NCI-H2196 (cell line): Measurements from ENCODE around the gene ZNF846.
"Not testable (repeated sequence)": the region's sequence is repeated elsewhere in the genome, so short reads cannot be mapped to it uniquely, and the experiment has no call there.

Experiments used
- DNase-seq: peaks from one replicate; lab custom pipeline; 2025; ENCODE audit not compliant: unreplicated experiment; lab: John Stamatoyannopoulos, UW

The ZNF846 gene

DNA sequence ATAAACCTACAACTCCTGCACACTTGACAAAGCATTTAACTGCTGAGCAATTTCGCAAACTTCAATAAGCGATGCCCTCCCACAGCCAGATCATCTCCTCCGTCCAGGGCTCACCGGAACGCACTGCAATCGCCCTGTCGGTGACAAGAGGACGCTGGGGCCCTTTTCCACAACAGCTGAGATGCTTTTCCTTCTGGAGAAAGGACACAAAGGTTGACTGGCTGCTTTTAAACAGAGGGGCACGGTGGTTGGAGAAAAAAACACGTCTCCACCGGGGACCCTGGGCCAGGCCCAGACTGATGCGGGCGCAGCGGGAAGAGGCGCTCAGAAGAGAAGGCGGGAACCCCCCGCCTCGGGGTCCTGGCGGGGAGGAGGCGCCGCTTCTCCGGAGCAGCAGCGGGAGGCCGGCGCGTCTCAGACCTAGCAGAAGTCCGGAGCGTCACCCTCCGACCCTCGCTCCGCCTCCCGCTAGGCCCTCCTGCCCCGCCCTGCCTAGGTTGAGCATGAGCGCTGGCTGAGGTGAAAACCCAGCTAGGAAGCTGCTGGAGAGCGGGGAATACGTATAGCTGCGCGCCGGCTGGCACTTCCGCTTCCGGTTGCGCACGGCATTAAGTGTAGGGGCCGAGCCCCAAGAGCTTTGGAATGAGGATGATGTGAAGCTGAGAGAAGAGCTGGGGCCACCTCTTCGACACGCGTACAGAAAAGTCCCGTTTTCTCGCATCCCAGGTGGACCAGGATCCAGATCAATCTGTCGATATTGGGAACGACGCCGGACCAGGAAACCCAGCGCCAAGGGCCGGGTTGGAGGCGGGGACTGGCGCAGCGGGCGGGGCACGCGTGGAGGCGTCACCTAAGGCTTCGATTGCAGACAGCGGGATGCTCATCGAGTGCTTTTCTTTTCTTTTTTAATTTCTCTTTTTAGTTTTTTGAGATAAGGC is at the start of gene ZNF846:
ZNF846 (minus strand) TSS at position 564 of the 938 bp plus-strand sequence. CDS start 3,788 bp downstream, outside the sequence.
- peak; percentile 98 for DNase-seq

DNA sequence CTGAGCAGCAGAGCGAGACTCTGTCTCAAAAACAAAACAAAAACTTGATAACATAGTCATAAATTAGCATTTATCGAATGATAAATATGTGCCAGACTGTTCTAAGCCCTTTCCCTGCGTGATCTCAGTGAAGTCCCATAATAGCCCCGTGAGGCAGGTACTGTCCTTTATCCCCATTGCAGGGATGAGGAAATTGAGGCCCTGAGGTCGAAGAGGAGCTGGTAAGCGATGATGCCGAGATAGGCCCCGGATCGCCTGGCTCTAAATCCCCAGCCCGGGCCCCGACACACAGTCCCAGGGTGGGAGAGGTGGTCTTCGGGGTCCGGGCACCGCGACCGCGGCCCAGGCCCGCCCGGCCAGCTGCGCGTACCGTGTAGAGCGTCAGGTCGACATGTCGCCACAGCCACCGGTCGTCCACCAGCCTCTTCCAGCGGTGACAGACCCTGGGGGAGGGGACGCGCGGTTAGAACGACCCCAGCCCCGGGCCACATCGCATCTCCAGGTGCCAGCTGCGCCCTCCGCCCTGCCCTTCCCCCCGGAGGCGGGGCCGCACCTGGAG is 49.7 kb upstream of the ZNF846 start:
- DNase-seq, result no peak

DNA sequence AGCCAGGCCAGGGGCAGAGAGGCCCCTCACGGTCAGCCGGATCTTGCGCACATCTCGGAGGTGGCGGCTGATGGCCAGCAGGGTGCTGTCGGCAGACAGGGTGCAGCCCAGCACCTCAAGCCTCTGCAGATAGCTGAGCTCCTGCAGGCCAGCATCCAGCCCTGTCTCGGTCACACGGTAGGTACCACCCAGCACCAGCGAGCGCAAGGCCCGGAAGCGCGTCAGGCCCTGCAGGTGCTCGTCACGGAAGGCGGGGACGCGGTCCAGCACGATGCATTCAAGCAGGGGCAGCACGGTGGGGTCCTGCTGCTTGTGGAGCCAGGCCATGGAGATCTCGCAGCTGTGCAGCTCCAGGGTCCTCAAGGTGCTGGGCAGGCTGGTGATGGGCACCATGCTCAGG is 42.6 kb upstream of the ZNF846 start:
- no peak for DNase-seq

DNA sequence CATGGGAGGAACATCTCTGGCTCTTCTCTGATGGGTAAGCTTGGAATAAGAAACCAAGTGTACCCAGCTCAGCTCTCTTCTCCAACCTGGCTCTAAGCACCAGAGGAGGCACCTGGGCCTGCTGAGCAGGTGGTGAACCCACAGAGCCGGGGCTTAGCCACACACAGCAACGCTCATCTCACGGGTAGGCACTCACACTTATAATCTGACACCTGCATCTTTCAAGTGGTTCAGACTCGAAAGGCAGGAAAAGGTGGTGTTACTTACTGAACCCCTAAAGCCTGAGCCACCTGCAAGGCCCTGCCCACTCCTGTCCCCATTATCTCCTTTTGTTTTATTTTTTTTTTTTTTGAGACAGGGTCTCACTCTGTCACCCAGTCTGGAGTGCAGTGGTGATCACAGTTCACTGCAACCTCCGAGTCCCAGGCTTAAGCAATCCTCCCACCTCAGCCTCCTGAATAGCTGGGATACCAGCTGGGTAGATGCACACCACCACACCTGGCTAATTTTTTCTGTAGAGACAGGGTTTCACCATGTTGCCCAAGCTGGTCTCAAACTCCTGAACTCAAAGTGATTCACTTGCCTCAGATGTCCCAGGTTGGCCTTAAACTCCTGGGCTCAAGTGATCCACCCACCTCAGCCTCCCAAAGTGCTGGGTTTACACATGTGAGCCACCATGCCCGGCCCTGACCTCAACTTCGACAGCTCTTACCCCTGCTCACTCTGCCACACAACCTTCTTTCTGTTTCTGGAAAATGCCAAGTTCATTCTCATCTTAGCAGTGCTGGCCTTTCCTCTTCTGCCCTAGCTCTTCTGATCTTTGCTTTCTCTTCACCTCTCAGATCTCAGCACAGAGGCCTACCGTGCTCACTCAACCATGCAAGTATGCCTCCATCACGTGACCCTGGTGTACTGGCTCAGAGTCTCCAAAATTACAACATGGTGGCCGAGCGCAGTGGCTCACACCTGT is 40.6 kb upstream of the ZNF846 start:
- DNase-seq, result no peak

DNA sequence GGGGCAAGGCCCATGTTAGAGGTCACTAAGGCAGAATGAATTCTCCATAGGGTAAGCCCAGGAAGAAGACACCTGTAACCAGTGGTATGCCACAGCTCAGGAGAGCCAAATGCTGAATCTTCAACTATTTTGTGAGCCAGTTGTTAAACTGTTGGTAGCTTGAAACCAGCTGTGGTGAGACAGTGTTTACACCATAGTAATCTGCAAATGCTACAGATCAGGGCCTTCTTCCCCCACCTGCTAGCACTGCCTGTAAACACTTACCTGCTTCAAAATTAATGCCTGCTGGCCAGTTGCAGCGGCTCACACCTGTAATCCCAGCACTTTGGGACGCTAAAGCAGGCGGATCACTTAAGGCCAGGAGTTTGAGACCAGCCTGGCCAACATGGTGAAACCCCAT is 38.3 kb upstream of the ZNF846 start:
- no peak for DNase-seq

DNA sequence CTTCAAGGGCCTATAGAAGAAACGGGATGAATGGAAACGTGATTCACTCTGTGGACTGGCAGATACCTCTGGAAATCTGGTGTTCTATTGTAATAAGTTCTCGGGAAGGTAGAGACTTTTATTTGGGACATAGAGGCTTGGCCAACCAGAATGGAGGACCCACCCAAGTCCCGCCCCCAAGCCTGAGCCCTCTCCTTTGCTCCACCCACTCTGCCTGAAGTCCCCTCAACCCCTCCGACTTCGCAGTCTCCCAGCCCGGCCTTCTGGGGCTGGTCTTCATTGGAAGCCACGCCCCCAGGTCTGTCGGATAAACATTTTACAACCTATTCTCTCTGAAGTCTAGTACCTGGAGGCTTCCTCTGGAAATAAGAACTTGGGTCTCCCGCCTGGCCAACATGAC is 33.4 kb upstream of the ZNF846 start:
- no peak for DNase-seq

DNA sequence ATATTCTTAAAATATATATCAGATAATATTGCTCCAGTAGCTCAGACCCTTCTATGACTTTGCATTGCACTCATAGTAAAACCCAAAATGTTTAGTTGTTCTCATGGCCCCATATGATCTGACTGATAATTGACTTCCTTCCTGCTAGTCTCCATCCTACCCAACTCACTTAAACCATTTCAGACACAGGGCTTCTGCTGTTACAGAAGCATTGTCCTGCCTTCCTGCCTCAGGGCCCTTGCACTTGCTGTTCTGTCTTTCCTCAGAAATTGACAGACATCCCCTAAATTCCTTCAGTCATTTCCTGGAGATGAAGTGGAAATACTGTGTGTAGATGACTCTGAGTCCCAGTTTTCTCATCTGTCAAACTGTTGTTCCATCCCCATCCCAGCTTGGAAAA is 30.6 kb upstream of the ZNF846 start:
- DNase-seq, result no peak

DNA sequence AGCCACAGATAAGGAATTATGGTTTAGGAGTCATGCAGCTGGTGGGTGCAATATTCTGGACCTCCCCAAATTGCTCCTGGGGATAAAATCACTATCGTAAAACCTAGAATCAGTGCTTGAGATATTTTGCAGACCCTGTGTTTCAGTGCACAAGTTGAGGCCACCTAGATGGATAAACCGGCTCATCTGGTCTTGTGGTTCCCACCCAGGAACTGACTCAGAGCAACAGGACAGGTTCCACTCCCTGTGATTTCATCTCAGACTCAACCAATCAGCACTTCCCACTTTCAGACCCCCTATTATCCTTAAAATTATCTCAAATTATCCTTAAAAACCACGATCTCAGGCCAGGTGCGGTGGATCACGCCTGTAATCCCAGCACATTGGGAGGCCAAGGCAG is 29.3 kb upstream of the ZNF846 start:
- no peak for DNase-seq

DNA sequence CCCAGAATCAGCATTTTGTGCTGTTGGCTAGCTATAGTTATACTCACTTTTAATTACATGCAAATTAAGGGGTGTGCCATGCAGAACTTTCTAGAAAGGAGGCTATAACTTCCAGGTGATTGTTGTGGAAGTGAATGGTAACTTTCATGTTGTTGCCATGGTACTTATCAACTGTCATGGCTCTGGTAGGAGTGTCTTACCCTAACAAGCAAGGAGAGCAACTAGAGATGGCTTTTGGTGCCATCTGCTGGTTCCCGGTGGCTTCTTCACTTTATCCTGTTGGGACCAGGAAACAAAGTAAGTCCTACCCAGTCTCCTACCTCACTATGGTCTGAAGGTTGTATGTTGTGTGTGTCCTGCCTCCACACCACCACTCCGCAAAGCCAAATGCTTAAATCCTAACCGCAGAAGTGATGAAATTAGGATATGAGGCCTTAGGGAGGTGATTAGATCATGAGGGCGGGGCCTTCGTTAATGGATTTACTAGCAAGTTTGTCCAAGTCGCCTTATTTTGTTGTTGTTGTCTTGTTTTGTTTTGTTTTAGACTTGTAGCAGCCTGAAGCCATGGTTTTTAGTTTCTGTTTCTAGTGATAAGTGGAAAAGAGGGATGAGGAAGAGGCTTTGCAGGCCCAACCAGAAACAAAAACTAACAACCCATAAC is 27.7 kb upstream of the ZNF846 start:
- peak; percentile 86 for DNase-seq

DNA sequence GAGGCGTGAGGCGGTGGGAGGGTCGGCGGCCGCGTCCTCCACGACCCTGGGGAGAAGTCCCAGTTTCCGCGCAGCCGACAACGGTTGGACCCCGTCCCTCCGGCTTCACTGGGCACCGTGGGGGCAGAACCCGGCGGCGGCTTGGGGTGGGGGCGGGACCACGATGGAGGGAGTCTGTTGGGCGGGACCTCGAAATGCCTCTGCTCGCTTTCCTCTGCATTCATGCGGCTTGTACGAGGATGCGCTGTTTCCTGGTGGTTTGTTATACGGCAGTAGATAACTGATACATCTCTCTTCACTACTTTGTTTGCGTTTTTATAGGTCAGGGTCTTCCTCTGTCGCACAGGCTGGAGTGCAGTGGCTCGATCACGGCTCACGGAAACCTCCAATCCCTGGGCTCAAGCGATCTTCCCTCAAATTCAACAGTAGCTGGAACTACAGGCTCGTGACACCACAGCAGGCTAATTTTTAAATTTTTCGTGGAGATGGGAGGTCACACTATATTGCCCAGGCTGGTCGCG is 24.6 kb upstream of the ZNF846 start:
- no peak for DNase-seq

DNA sequence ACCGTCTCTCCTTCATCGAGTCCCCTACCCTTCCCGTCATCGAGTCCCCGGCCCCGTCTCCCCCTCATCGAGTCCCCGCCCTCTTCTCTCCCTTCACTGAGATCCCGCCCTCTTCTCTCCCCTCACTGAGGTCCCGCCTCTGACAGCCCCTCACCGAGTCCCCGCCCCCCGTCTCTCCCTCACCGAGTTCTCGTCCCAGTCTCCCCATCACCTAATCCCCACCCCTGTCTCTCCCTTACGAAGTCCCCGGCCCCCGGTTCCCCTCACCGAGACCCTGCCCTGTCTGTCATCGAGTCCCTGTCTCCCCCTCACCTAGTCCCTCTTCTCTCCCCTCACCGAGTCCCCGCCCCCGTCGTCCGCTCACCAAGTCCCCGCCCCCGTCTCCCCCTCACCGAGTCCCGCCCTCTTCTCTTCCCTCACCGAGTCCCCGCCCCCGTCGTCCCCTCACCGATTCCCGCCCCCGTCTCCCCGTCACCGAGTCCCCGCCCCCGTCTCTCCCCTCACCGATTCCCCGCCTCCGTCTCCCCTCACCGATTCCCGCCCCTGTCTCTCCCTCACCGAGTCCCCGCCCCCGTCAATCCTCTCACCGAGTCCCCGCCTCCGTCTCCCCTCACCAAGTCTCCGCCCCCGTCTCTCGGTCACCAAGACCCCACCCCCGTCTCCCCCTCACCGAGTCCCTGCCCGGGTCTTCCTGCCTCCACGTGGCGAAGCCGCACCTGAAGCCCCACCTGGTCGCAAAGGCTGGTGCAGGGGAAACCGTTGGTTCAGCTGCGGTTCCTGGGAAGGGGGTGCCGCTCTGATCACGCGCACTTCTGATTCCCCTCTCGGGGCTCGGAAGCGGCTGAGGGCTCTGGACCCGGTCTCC is 23.9 kb upstream of the ZNF846 start:
- peak; percentile 93 for DNase-seq

DNA sequence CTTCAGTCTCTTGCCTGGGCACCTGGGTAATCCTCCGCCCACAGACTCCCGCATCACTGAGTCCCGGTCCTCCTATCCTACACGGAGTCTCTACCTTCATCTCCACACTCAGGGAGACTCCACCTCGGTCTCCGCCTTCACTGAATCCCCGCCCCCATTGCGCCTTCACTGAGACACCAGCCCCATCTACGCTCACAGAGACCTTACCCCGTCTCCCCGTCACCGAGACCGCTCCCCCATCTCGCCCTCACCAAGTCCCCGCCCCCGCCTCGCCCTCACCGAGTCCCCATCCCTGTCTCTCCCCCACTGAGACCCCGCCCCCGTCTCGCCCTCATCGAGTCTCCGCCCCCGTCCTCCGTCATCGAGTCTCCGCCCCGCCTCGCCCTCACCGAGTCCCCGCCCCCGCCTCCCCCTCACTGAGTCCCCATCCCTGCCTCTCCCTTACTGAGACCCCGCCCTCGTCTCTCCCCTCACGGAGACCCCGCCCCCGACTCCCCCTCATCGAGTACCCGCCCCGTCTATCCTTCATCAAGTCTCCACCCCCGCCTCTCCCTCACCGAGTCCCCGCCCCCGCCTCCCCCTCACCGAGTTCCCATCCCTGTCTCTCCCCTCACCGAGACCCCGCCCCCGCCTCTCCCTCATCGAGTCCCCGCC is 23.1 kb upstream of the ZNF846 start:
- DNase-seq, result peak; percentile 93

DNA sequence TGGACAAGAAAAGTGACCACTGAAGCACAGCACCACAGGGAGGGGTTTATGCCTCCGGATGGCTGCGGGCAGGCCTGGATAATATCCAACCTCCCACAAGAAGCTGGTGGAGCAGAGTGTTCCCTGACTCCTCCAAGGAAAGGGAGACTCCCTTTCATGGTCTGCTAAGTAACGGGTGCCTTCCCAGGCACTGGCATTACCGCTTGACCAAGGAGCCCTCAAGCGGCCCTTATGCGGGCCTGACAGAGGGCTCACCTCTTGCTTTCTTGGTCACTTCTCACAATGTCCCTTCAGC is 22.5 kb upstream of the ZNF846 start:
- not testable (repeated sequence) for DNase-seq

DNA sequence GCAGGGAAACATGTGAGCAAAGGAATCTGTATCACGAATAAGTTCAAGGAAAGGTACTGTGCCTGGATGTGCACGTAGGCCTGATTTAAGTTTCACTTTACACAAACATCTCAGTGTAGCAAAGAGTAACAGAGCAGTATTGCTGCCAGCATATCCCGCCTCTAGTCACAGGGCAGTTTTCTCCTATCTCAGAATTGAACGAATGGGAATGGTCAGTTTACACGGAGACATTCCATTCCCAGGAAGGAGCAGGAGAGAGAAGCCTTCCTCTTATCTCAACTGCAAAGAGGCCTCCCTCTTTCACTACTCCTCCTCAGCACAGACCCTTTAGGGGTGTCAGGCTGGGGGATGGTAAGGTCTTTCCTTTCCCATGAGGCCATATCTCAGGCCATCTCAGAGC is 21.0 kb upstream of the ZNF846 start:
- not testable (repeated sequence) for DNase-seq

DNA sequence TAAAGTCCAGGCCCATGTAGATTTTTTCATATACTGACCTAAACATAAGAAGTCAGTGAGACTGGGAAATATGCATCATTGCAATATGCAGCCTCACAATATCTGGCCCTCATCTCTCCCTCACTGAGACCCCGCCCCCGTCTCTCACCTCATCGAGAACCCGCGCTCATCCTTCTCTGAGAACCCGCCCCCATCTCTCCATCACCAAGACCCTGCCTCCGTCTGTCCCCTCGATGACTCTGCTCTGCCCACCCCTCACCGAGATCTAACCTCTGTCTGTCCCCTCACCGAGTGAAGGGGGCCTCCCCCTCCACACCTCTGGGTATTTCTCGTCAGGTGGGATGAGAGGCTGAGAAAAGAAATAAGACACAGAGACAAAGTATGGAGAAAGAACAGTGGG is 20.5 kb upstream of the ZNF846 start:
- no peak for DNase-seq

DNA sequence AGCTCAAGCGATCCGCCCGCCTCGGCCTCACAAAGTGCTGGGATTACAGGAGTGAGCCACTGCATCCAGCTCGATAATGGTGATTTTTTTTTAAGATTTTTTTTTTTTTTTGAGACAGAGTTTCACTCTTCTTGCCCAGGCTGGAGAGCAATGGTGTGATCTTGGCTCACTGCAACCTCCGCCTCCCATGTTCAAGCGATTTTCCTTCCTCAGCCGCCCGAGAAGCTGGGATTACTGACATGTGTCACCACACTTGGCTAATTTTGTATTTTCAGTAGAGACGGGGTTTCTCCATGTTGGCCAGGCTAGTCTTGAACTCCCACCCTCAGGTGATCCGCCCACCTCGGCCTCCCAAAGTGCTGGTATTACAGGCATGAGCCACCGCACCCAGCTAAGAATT is 20.1 kb upstream of the ZNF846 start:
- DNase-seq, result not testable (repeated sequence)

DNA sequence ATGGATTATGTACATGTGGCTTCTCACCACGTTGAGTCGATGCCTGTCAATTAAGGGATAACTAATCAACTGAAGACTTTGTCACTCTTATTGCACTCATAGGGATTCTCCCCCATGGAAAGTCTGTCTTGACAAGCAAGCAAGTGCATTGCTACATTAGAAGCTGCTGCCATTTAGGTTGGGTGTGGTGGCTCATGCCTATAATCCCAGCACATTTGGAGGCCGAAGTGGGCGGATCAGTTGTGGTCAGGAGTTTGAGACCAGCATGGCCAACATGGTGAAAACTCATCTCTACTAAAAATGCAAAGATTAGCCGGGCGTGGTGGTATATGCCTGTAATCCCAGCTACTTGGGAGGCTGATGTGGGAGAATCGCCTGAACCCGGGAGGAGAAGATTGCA is 18.3 kb upstream of the ZNF846 start:
- no peak for DNase-seq

DNA sequence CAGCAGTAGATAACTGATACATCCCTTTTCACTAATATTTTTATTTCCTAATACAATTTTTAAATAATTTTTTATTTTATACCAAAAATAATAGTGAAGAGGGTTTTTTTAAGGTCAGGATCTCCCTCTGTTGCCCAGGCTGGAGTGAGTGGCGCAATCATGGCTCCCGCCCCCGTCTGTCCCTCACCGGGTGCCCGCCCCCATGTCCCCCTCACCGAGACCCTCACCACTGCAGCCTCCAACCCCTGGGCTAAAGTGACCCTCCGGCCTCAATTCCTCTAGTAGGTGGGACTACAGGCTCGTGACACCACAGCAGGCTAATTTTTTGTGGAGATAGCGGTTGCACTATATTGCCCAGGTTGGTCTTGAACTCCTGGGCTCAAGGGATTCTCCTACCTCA is 17.8 kb upstream of the ZNF846 start:
- no peak for DNase-seq
